Gastroesophageal sphincter (tissue), 3 donors: Measurements from ENCODE around the gene EMILIN2.

Experiments
- CTCF ChIP-seq, 4 experiments: fragments of 200-600 bp in 2 of 4; fragments of 450-650 bp in 2 of 4; sonication (generic) in 1 of 4; IDR thresholded peaks; one replicate each; pipeline ENCODE4 v1.5.1; 2017 to 2019; ENCODE audit warnings: antibody characterized with exemption in 4 of 4, mild to moderate bottlenecking in 2 of 4, moderate library complexity in 2 of 4
- EP300 ChIP-seq: sonication (generic); formaldehyde crosslinking; IDR thresholded peaks from one replicate; pipeline ENCODE4 v1.6.1; 2017; ENCODE audit warnings: antibody characterized with exemption, mild to moderate bottlenecking
- POLR2A ChIP-seq, 2 donors: fragments of 450-650 bp; IDR thresholded peaks; one replicate each; pipeline ENCODE4 v1.6.1; 2017; ENCODE audit warnings: antibody characterized with exemption in 2 of 2, mild to moderate bottlenecking in 2 of 2, moderate library complexity in 1 of 2
- POLR2AphosphoS5 ChIP-seq: sonication (generic); formaldehyde crosslinking; IDR thresholded peaks from one replicate; pipeline ENCODE4 v1.6.1; 2017; ENCODE audit warnings: antibody characterized with exemption

GRCh38 chr18:2882201-2882600 lies 35.4 kb downstream of the EMILIN2 start:
- TF ChIP-seq CTCF (IDR thresholded peaks at IDR 0.05) (no peak), POLR2A (IDR thresholded peaks at IDR 0.05) (no peak), POLR2AphosphoS5 (no peak), EP300 (no peak)
